Hepatocyte (in vitro differentiated cells): ENCODE results near the gene RAB1B.

Source experiments
- CTCF ChIP-seq: fragments of 200-600 bp; sonication (generic); IDR thresholded peaks from 2 replicates; pipeline ENCODE4 v1.5.1; 2016; ENCODE audit warnings: antibody characterized with exemption, mild to moderate bottlenecking; ENCODE audit not compliant: poor library complexity
- EZH2phosphoT487 ChIP-seq: fragments of 200-600 bp; sonication (generic); IDR thresholded peaks from one replicate; pipeline ENCODE4 v1.6.1; 2018; ENCODE audit warnings: antibody characterized with exemption, mild to moderate bottlenecking, low read depth, moderate library complexity; ENCODE audit not compliant: unreplicated experiment, severe bottlenecking

DNA sequence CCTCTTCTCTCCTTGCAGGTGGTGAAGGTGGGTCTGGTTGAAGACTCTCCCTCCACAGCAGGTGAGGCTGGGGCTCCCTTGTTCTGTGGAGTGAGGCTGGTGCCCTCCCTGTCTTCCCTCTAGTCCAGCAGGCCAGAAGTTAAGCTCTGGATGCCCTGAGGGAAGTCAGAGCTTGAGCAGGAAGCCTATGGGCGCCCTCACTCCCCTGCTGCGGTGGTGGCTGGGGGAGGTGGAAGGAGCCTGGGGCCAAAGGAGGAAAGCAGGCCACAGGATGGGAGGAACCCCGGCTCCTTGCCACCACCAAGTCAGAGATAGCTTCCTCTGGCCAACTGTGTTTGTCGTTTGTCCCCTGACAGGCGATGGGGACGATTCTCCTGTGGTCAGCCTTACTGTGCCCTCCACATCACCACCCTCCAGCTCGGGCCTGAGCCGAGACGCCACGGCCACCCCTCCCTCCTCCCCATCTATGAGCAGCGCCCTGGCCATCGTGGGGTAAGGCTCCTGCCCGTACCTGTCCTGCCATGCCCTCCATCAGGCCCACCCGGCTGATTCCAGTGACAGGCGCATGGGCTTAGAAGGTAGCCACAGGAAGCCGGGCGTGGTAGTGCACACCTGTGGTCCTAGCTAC is 29.5 kb upstream of the RAB1B start:
- TF ChIP-seq EZH2phosphoT487 (no peak), CTCF (no peak)
